ENCODE measurements around the gene ATG2B.

GRCh38 chr14:96255501-96256366, 107.4 kb downstream of the ATG2B start, which contains the start of gene BDKRB1:
- TF ChIP-seq POLR2A (IDR thresholded peaks at IDR 0.05) (no peak), CTCF (IDR thresholded peaks at IDR 0.05 in 8 of 11, conservative IDR thresholded peaks at IDR 0.05 in 3 of 11) (no peak), POLR2AphosphoS5 (IDR thresholded peaks at IDR 0.05) (no peak)

Measured in spleen (tissue), 7 donors.